HCT116 (cell line): Measurements from ENCODE around the gene AMZ1. TPM values are rescaled to one million over a fixed set of nuclear protein-coding genes. Genes with fewer than 3 reads are reported as not detected.

Source experiments
- ATAC-seq: fragments of 200-7000 bp; cut with Tn5 transposase; 2 replicates; pipeline ENCODE4 v1.9.1; 2020; ENCODE audit warnings: mild to moderate bottlenecking, moderate library complexity
- BruUV-seq: library from RNA; stranded (reverse); fragments of 400-500 nt; replicated peaks from 2 replicates; lab custom pipeline; 2021; lab: Mats Ljungman, UMichigan
- CTCF ChIA-PET: fragments of 300-600 bp; sonication (Branson Sonifier 250); formaldehyde crosslinking; loops from one replicate; lab custom pipeline; 2021; ENCODE audit warnings: antibody characterized with exemption; lab: Charles Lee
- POLR2A ChIA-PET: fragments of 300-600, 350-600 bp; sonication (Branson Sonifier 250); formaldehyde crosslinking; loops from one replicate; lab custom pipeline; 2021; ENCODE audit warnings: antibody characterized with exemption; lab: Charles Lee
- RAD21 ChIA-PET, 2 experiments: fragments of 300-600 bp; sonication (Branson Sonifier 250); formaldehyde crosslinking; loops; one replicate each; lab custom pipeline; 2023; ENCODE audit warnings: low total read pairs in 2 of 2; ENCODE audit not compliant: uncharacterized antibody in 2 of 2, unreplicated experiment in 2 of 2, low non-redundant PET in 1 of 2; lab: Charles Lee
- DNase-seq: peaks from one replicate; pipeline ENCODE4 v3.0.0-alpha.2; 2010; ENCODE audit warnings: low read depth, low spot score
- H2AFZ ChIP-seq: fragments of 200-600 bp; shearing (Covaris generic), sonication (generic); 2 replicates; pipeline ENCODE4 v1.6.1; 2017; ENCODE audit warnings: low read depth, mixed run types, mixed read lengths, antibody characterized with exemption, low read length; ENCODE audit not compliant: poor library complexity, severe bottlenecking
- H3K27ac ChIP-seq: 2 replicates; pipeline ENCODE4 v1.5.1; 2012; ENCODE audit warnings: low read depth, low read length
- H3K27me3 ChIP-seq: fragments of 200-600 bp; sonication (generic); 2 replicates; pipeline ENCODE4 v1.6.1; 2016; ENCODE audit warnings: mixed run types, low read length, mixed read lengths; ENCODE audit not compliant: insufficient read depth
- H3K36me3 ChIP-seq, 2 experiments: fragments of 200-500 bp in 1 of 2; fragments of 200-600 bp in 1 of 2; sonication (Bioruptor generic) in 1 of 2; sonication (generic) in 1 of 2; 2 replicates each; pipeline versions ENCODE4 v1.5.1 to v1.6.1; 2014 to 2016; ENCODE audit warnings: low read length in 2 of 2, inconsistent platforms in 1 of 2, mixed read lengths in 1 of 2, mixed run types in 1 of 2; ENCODE audit not compliant: insufficient read depth in 2 of 2, control insufficient read depth in 1 of 2
- H3K4me1 ChIP-seq, 2 experiments: fragments of 200-600 bp in 1 of 2; sonication (generic) in 1 of 2; 2 replicates each; pipeline versions ENCODE4 v1.5.1 to v1.6.1; 2012 to 2017; ENCODE audit warnings: low read length in 2 of 2, inconsistent platforms in 1 of 2, mild to moderate bottlenecking in 1 of 2, mixed read lengths in 1 of 2, mixed run types in 1 of 2, moderate library complexity in 1 of 2; ENCODE audit not compliant: insufficient read depth in 2 of 2, control insufficient read depth in 1 of 2
- H3K4me2 ChIP-seq: fragments of 200-600 bp; sonication (generic); 2 replicates; pipeline ENCODE4 v1.6.1; 2017; ENCODE audit warnings: mixed run types, low read length, mixed read lengths
- H3K4me3 ChIP-seq, 2 experiments: fragments of 200-600 bp in 1 of 2; sonication (generic) in 1 of 2; replicated peaks in 1 of 2; 2 replicates each; pipeline ENCODE4 v1.5.1; 2011 to 2016; ENCODE audit warnings: low read length in 2 of 2, control low read depth in 1 of 2, low read depth in 1 of 2, mild to moderate bottlenecking in 1 of 2, mixed read lengths in 1 of 2, mixed run types in 1 of 2
- H3K79me2 ChIP-seq: fragments of 200-600 bp; sonication (generic); 2 replicates; pipeline ENCODE4 v1.6.1; 2017; ENCODE audit warnings: mild to moderate bottlenecking, mixed run types, low read length, moderate library complexity, mixed read lengths; ENCODE audit not compliant: insufficient read depth
- H3K9ac ChIP-seq: fragments of 200-600 bp; sonication (generic); 2 replicates; pipeline ENCODE4 v1.6.1; 2016; ENCODE audit warnings: low read length, mixed read lengths
- H3K9me2 ChIP-seq: fragments of 200-600 bp; sonication (generic), shearing (Covaris generic); 2 replicates; pipeline ENCODE4 v1.6.1; 2017; ENCODE audit warnings: mixed run types, mild to moderate bottlenecking, moderate library complexity; ENCODE audit not compliant: insufficient read depth
- H3K9me3 ChIP-seq, 2 experiments: fragments of 200-500 bp in 1 of 2; fragments of 200-600 bp in 1 of 2; sonication (Bioruptor generic) in 1 of 2; sonication (generic) in 1 of 2; 2 replicates each; pipeline ENCODE4 v1.6.1; 2014 to 2017; ENCODE audit warnings: low read length in 2 of 2, mixed read lengths in 2 of 2, inconsistent platforms in 1 of 2, low read depth in 1 of 2, mild to moderate bottlenecking in 1 of 2, mixed run types in 1 of 2, moderate library complexity in 1 of 2; ENCODE audit not compliant: control insufficient read depth in 1 of 2, insufficient read depth in 1 of 2
- H4K20me1 ChIP-seq: fragments of 200-600 bp; sonication (generic), shearing (Covaris generic); 2 replicates; pipeline ENCODE4 v1.6.1; 2017; ENCODE audit warnings: mixed run types, mild to moderate bottlenecking, moderate library complexity; ENCODE audit not compliant: insufficient read depth
- CEBPB ChIP-seq: IDR thresholded peaks from 2 replicates; pipeline ENCODE4 v1.6.1; 2012; ENCODE audit warnings: low read depth
- CTCF ChIP-seq, 3 experiments: fragments of 200-600 bp in 1 of 3; sonication (generic) in 1 of 3; IDR thresholded peaks in 2 of 3; conservative IDR thresholded peaks in 1 of 3; 2 replicates each; pipeline ENCODE4 v1.5.1; 2012 to 2017; ENCODE audit warnings: low read depth in 2 of 3, low read length in 2 of 3, antibody characterized with exemption in 1 of 3, borderline replicate concordance in 1 of 3, control low read depth in 1 of 3, mild to moderate bottlenecking in 1 of 3, mixed read lengths in 1 of 3, mixed run types in 1 of 3, moderate library complexity in 1 of 3; ENCODE audit not compliant: insufficient read depth in 1 of 3
- EGR1 ChIP-seq: IDR thresholded peaks from 2 replicates; pipeline ENCODE4 v1.6.1; 2012; ENCODE audit warnings: low read depth
- ELF1 ChIP-seq: IDR thresholded peaks from 2 replicates; pipeline ENCODE4 v1.6.1; 2012; ENCODE audit warnings: low read depth, borderline replicate concordance
- MAX ChIP-seq: IDR thresholded peaks from 2 replicates; pipeline ENCODE4 v1.6.1; 2012
- POLR2A ChIP-seq: IDR thresholded peaks from 2 replicates; pipeline ENCODE4 v1.7.0; 2011; ENCODE audit warnings: borderline replicate concordance; ENCODE audit not compliant: insufficient read depth, insufficient read length; ENCODE audit errors: extremely low read depth
- SP1 ChIP-seq: IDR thresholded peaks from 2 replicates; pipeline ENCODE4 v1.6.1; 2012; ENCODE audit warnings: low read depth
- SRF ChIP-seq: IDR thresholded peaks from 2 replicates; pipeline ENCODE4 v1.6.1; 2012; ENCODE audit warnings: low read depth
- TCF7L2 ChIP-seq: IDR thresholded peaks from 2 replicates; pipeline ENCODE4 v1.7.0; 2011; ENCODE audit warnings: borderline replicate concordance, inconsistent platforms; ENCODE audit not compliant: insufficient read depth, insufficient read length; ENCODE audit errors: extremely low read depth
- intact Hi-C: fragments of 100-400 bp; cut with micrococcal nuclease; formaldehyde crosslinking; loops from 2 replicates; pipeline ENCODE4 v1.10.0; 2022
- total RNA-seq: library from RNA; stranded (reverse); gene quantifications from one replicate; pipeline ENCODE4 v1.2.1, GENCODE V29; 2021; ENCODE audit not compliant: unreplicated experiment

Gene AMZ1
- total RNA-seq, 1 experiment from 2014 or later = not detected

- TF ChIP-seq CTCF (IDR thresholded peaks at IDR 0.05 in 2 of 3, conservative IDR thresholded peaks at IDR 0.05 in 1 of 3; ENCODE audit: borderline replicate concordance in 1 of 3, insufficient read depth in 1 of 3, low read depth in 2 of 3, low read length in 2 of 3) = no peak
Observed at GRCh38 chr7:2715341-2716231, 27.6 kb downstream of the AMZ1 start (continued).

- no peak overlapping the region for H3K9ac ChIP-seq
- H3K27me3 ChIP-seq = no peaks in the 10 kb centered on the region
- BruUV-seq = no TSS peak
- TF ChIP-seq CTCF (IDR thresholded peaks at IDR 0.05 in 2 of 3, conservative IDR thresholded peaks at IDR 0.05 in 1 of 3; ENCODE audit: borderline replicate concordance in 1 of 3, insufficient read depth in 1 of 3, low read depth in 2 of 3, low read length in 2 of 3) (no peak), SP1 (no peak), POLR2A (no peak), CEBPB (no peak), ELF1 (no peak), TCF7L2 (no peak), EGR1 (no peak), MAX (no peak), SRF (no peak)
- TF ChIP-seq, all 23 proteins: peak for 0
- ATAC-seq (no peak), DNase-seq (no peak)
- ChIA-PET RAD21 (no interaction called here), CTCF (no interaction called here), POLR2A (no interaction called here)
- H3K79me2 ChIP-seq = no peaks in the 10 kb centered on the region
- no peak overlapping the region for H3K27ac ChIP-seq
- intact Hi-C loops = no loop called here
- H4K20me1 ChIP-seq = no peaks in the 10 kb centered on the region
- no peak overlapping the region for H2AFZ ChIP-seq
- no peaks in the 10 kb centered on the region for H3K9me3 ChIP-seq
- H3K4me2 ChIP-seq = no peak overlapping the region
- no peaks in the 10 kb centered on the region for H3K9me2 ChIP-seq
- H3K4me3 ChIP-seq = no peak overlapping the region
- H3K36me3 ChIP-seq = no peaks in the 10 kb centered on the region
- H3K4me1 ChIP-seq = peaks cover 11 to 13% of the 10 kb centered on the region in 2 experiments
Observed at GRCh38 chr7:2716488-2716887, 28.5 kb downstream of the AMZ1 start.
